H9 (cell line): ENCODE measurements around the gene OR10G2. TPM values are rescaled to one million over a fixed set of nuclear protein-coding genes. Genes with fewer than 3 reads are reported as not detected.

Source experiments
- DNase-seq: peaks from one replicate; pipeline ENCODE4 v3.0.0-alpha.2; 2017
- H2AFZ ChIP-seq: one replicate; pipeline ENCODE4 v1.6.1; 2013; ENCODE audit warnings: mild to moderate bottlenecking, low read length, control low read depth, moderate library complexity
- H2AK5ac ChIP-seq: 2 replicates; pipeline ENCODE4 v1.6.1; 2013; ENCODE audit warnings: low read length, control low read depth, mixed read lengths; ENCODE audit not compliant: insufficient read length
- H2BK120ac ChIP-seq: one replicate; pipeline ENCODE4 v1.6.1; 2013; ENCODE audit warnings: low read depth, mild to moderate bottlenecking, low read length, control low read depth, inconsistent platforms; ENCODE audit not compliant: poor library complexity, severe bottlenecking
- H2BK12ac ChIP-seq: 2 replicates; pipeline ENCODE4 v1.6.1; 2013; ENCODE audit warnings: low read length, control low read depth, mixed read lengths, low read depth; ENCODE audit not compliant: insufficient read length
- H2BK15ac ChIP-seq: 2 replicates; pipeline ENCODE4 v1.6.1; 2013; ENCODE audit warnings: low read depth, low read length, control low read depth
- H2BK20ac ChIP-seq: one replicate; pipeline ENCODE4 v1.6.1; 2013; ENCODE audit warnings: low read depth, mild to moderate bottlenecking, low read length, control low read depth, inconsistent platforms; ENCODE audit not compliant: poor library complexity, severe bottlenecking
- H2BK5ac ChIP-seq: 2 replicates; pipeline ENCODE4 v1.6.1; 2013; ENCODE audit warnings: low read length, control low read depth, mixed read lengths; ENCODE audit not compliant: insufficient read length
- H3K14ac ChIP-seq: 2 replicates; pipeline ENCODE4 v1.6.1; 2013; ENCODE audit warnings: low read length, control low read depth; ENCODE audit not compliant: insufficient read depth
- H3K18ac ChIP-seq: 2 replicates; pipeline ENCODE4 v1.6.1; 2013; ENCODE audit warnings: low read depth, mild to moderate bottlenecking, mixed read lengths, low read length, control low read depth; ENCODE audit not compliant: insufficient read length
- H3K23ac ChIP-seq: 2 replicates; pipeline ENCODE4 v1.6.1; 2013; ENCODE audit warnings: low read length, control low read depth, mixed read lengths, low read depth; ENCODE audit not compliant: insufficient read length
- H3K23me2 ChIP-seq: 2 replicates; pipeline ENCODE4 v1.6.1; 2013; ENCODE audit warnings: low read depth, mild to moderate bottlenecking, mixed read lengths, low read length, control low read depth; ENCODE audit not compliant: insufficient read length, poor library complexity, severe bottlenecking
- H3K27ac ChIP-seq: 2 replicates; pipeline ENCODE4 v1.5.1; 2013; ENCODE audit warnings: low read length, control low read depth, mixed read lengths, low read depth; ENCODE audit not compliant: insufficient read length
- H3K27me3 ChIP-seq: 2 replicates; pipeline ENCODE4 v1.6.1; 2013; ENCODE audit warnings: low read length, control low read depth, inconsistent platforms; ENCODE audit not compliant: insufficient read depth
- H3K4ac ChIP-seq: 2 replicates; pipeline ENCODE4 v1.6.1; 2013; ENCODE audit warnings: low read depth, mild to moderate bottlenecking, control low read depth, inconsistent platforms, low read length, moderate library complexity
- H3K4me1 ChIP-seq: 2 replicates; pipeline ENCODE4 v1.6.1; 2013; ENCODE audit warnings: low read length, control low read depth, inconsistent platforms; ENCODE audit not compliant: insufficient read depth
- H3K4me2 ChIP-seq: 2 replicates; pipeline ENCODE4 v1.6.1; 2013; ENCODE audit warnings: low read length, control low read depth, mixed read lengths; ENCODE audit not compliant: insufficient read length, insufficient read depth
- H3K56ac ChIP-seq: 2 replicates; pipeline ENCODE4 v1.6.1; 2013; ENCODE audit warnings: low read depth, mild to moderate bottlenecking, mixed read lengths, low read length, control low read depth; ENCODE audit not compliant: insufficient read length
- H3K79me1 ChIP-seq: 2 replicates; pipeline ENCODE4 v1.6.1; 2013; ENCODE audit warnings: low read depth, mild to moderate bottlenecking, moderate library complexity, low read length, control low read depth, inconsistent platforms; ENCODE audit not compliant: insufficient read depth, poor library complexity, severe bottlenecking
- H3K79me2 ChIP-seq: 2 replicates; pipeline ENCODE4 v1.6.1; 2013; ENCODE audit warnings: low read length, control low read depth, inconsistent platforms; ENCODE audit not compliant: insufficient read depth
- H3K9ac ChIP-seq: 2 replicates; pipeline ENCODE4 v1.6.1; 2013; ENCODE audit warnings: low read length, control low read depth, mixed read lengths; ENCODE audit not compliant: insufficient read length; ENCODE audit errors: extremely low read depth
- H3K9me3 ChIP-seq: one replicate; pipeline ENCODE4 v1.6.1; 2013; ENCODE audit warnings: low read depth, low read length, inconsistent platforms; ENCODE audit not compliant: control insufficient read depth
- H3T11ph ChIP-seq: one replicate; pipeline ENCODE4 v1.6.1; 2013; ENCODE audit warnings: mild to moderate bottlenecking, low read length, control low read depth, inconsistent platforms
- H4K20me1 ChIP-seq: one replicate; pipeline ENCODE4 v1.6.1; 2013; ENCODE audit not compliant: control insufficient read depth, insufficient read length, insufficient read depth
- H4K5ac ChIP-seq: 2 replicates; pipeline ENCODE4 v1.6.1; 2013; ENCODE audit warnings: low read depth, mild to moderate bottlenecking, mixed read lengths, low read length, control low read depth; ENCODE audit not compliant: insufficient read length
- H4K8ac ChIP-seq: replicated peaks from 2 replicates; pipeline ENCODE4 v1.6.1; 2013; ENCODE audit warnings: low read length, control low read depth, mixed read lengths, low read depth; ENCODE audit not compliant: insufficient read length
- H4K91ac ChIP-seq: 2 replicates; pipeline ENCODE4 v1.6.1; 2013; ENCODE audit warnings: low read depth, mild to moderate bottlenecking, moderate library complexity, mixed read lengths, low read length, control low read depth; ENCODE audit not compliant: insufficient read length
- H3K27ac Mint-ChIP-seq, 3 experiments: 2 replicates in 2 of 3; 3 replicates in 1 of 3; pipeline ENCODE4 v1.8.0; 2020 to 2021; ENCODE audit warnings: mixed read lengths in 3 of 3, mild to moderate bottlenecking in 1 of 3, moderate library complexity in 1 of 3
- H3K27me3 Mint-ChIP-seq: 2 replicates; pipeline ENCODE4 v1.8.0; 2021; ENCODE audit warnings: low read depth, mild to moderate bottlenecking, moderate library complexity, mixed read lengths
- H3K36me3 Mint-ChIP-seq, 3 experiments: 2 replicates in 2 of 3; 3 replicates in 1 of 3; pipeline ENCODE4 v1.8.0; 2020 to 2021; ENCODE audit warnings: low read depth in 3 of 3, mixed read lengths in 3 of 3; ENCODE audit not compliant: insufficient read depth in 1 of 3
- H3K4me1 Mint-ChIP-seq, 2 experiments: 2 replicates each; pipeline ENCODE4 v1.8.0; 2020; ENCODE audit warnings: mixed read lengths in 2 of 2
- H3K4me3 Mint-ChIP-seq, 2 experiments: 2 replicates in 1 of 2; 3 replicates in 1 of 2; pipeline ENCODE4 v1.8.0; 2020 to 2021; ENCODE audit warnings: mild to moderate bottlenecking in 2 of 2, mixed read lengths in 2 of 2, moderate library complexity in 1 of 2
- H3K9me3 Mint-ChIP-seq, 2 experiments: 2 replicates in 1 of 2; 3 replicates in 1 of 2; pipeline ENCODE4 v1.8.0; 2020; ENCODE audit warnings: mild to moderate bottlenecking in 2 of 2, mixed read lengths in 2 of 2, moderate library complexity in 1 of 2
- CTCF ChIP-seq: fragments of 200-600 bp; sonication (generic); conservative IDR thresholded peaks from 3 replicates; pipeline ENCODE4 v1.8.0; 2021; ENCODE audit warnings: antibody characterized with exemption, mild to moderate bottlenecking
- WGBS: extraction: QIAGEN DNeasy Blood & Tissue Kit; methylation state at CpG from one replicate; pipeline ENCODE4 v1.1.7; 2013; ENCODE audit warnings: missing lambda C conversion rate, low lambda C conversion rate, mixed read lengths; ENCODE audit not compliant: insufficient read length; ENCODE audit errors: extremely low coverage; 5-methylcytosine and 5-hydroxymethylcytosine counted together
- total RNA-seq: library from RNA; stranded (reverse); gene quantifications from 2 replicates; pipeline ENCODE4 v1.2.1, GENCODE V29; 2021

OR10G2 gene
- total RNA-seq, 1 experiment from 2014 or later, result not detected

DNA sequence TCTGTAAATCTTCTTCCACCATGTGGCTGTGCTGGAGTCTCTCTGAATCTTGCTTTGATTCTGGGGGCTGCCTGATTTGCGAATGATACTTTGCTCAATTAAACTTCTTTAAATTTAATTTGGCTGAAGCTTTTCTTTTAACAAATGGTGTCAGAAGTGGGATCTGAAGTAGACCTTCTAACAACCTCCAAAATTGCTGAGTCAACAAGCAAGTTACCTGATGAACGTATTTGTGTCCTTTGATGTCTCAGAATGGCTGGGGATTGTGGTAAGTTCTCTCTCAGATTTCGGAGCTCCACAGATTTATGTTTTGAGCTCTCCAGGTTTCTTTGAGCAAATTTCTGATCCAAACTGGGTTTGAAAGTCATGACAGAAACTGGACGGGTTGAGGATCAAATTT lies 40.8 kb upstream of the OR10G2 start:
- H2BK15ac ChIP-seq, result no peak overlapping the region
- H2AFZ ChIP-seq, result no peak overlapping the region
- H2AK5ac ChIP-seq, result no peak overlapping the region
- H4K8ac ChIP-seq, result no peak overlapping the region
- no peak overlapping the region for H4K5ac ChIP-seq
- no peak overlapping the region for H2BK5ac ChIP-seq
- no peak overlapping the region for H4K91ac ChIP-seq
- no peak overlapping the region for H3T11ph ChIP-seq
- Mint-ChIP-seq H3K36me3 (no peaks in the 10 kb centered on the region), H3K27me3 (peaks cover 2% of the 10 kb centered on the region; the same call in 1 of the 2 replicates), H3K4me1 (no peaks in the 10 kb centered on the region), H3K9me3 (peaks cover 5 to 13% of the 10 kb centered on the region in 2 experiments; a peak in 4 of 5 replicates), H3K4me3 (no peak overlapping the region), H3K27ac (no peak overlapping the region)
- H3K14ac ChIP-seq, result no peak overlapping the region
- no peak overlapping the region for H3K18ac ChIP-seq
- H3K4me1 ChIP-seq, result no peaks in the 10 kb centered on the region
- no peak for DNase-seq
- no peaks in the 10 kb centered on the region for H4K20me1 ChIP-seq
- WGBS, result no CpG with 5 or more reads among the region's 4 CpGs
- TF ChIP-seq CTCF, result no peak
- H3K27ac ChIP-seq, result no peak overlapping the region
- no peak overlapping the region for H3K9ac ChIP-seq
- H3K4me2 ChIP-seq, result no peak overlapping the region
- no peak overlapping the region for H3K4ac ChIP-seq
- H2BK20ac ChIP-seq, result no peak overlapping the region
- H3K23me2 ChIP-seq, result no peaks in the 10 kb centered on the region
- no peaks in the 10 kb centered on the region for H3K79me2 ChIP-seq
- no peaks in the 10 kb centered on the region for H3K27me3 ChIP-seq
- no peak overlapping the region for H3K23ac ChIP-seq
- no peaks in the 10 kb centered on the region for H3K9me3 ChIP-seq
- H3K56ac ChIP-seq, result no peak overlapping the region
- H3K79me1 ChIP-seq, result no peaks in the 10 kb centered on the region
- no peak overlapping the region for H2BK12ac ChIP-seq
- no peak overlapping the region for H2BK120ac ChIP-seq
